WTC11 (cell line): ENCODE measurements around the gene WWP2.

Experiments
- CREB1 ChIP-seq: sonication (generic); formaldehyde crosslinking; IDR thresholded peaks from 2 replicates; pipeline ENCODE4 v1.8.0; 2023; ENCODE audit warnings: mild to moderate bottlenecking, missing genetic modification reagents
- CTCF ChIP-seq: fragments of 200-600 bp; IDR thresholded peaks from 2 replicates; pipeline ENCODE4 v1.8.0; 2022; ENCODE audit warnings: antibody characterized with exemption
- E2F5 ChIP-seq: sonication (generic); formaldehyde crosslinking; IDR thresholded peaks from 2 replicates; pipeline ENCODE4 v1.8.1; 2022; ENCODE audit warnings: mild to moderate bottlenecking, moderate library complexity, missing genetic modification reagents
- ELF4 ChIP-seq: sonication (generic); formaldehyde crosslinking; IDR thresholded peaks from 2 replicates; pipeline ENCODE4 v1.8.1; 2022; ENCODE audit warnings: low read depth, mild to moderate bottlenecking, moderate library complexity, missing genetic modification reagents
- EMX1 ChIP-seq: fragments of 250-450 bp; sonication (Bioruptor Pico); IDR thresholded peaks from 2 replicates; pipeline ENCODE4 v1.8.0; 2021; ENCODE audit warnings: mild to moderate bottlenecking
- ESRRA ChIP-seq: sonication (generic); formaldehyde crosslinking; IDR thresholded peaks from 2 replicates; pipeline ENCODE4 v1.8.1; 2022; ENCODE audit warnings: mild to moderate bottlenecking, missing genetic modification reagents, borderline replicate concordance
- GTF2I ChIP-seq: fragments of 250-450 bp; sonication (Bioruptor Pico); conservative IDR thresholded peaks from 2 replicates; pipeline ENCODE4 v1.4.0; 2021; ENCODE audit warnings: mild to moderate bottlenecking
- IRF2 ChIP-seq: sonication (generic); formaldehyde crosslinking; IDR thresholded peaks from 2 replicates; pipeline ENCODE4 v1.8.0; 2022; ENCODE audit warnings: low read depth, missing genetic modification reagents, borderline replicate concordance
- KAT7 ChIP-seq: sonication (generic); formaldehyde crosslinking; IDR thresholded peaks from 2 replicates; pipeline ENCODE4 v1.8.1; 2023; ENCODE audit warnings: missing genetic modification reagents, mild to moderate bottlenecking, borderline replicate concordance
- MYBL2 ChIP-seq: sonication (generic); formaldehyde crosslinking; IDR thresholded peaks from 2 replicates; pipeline ENCODE4 v1.8.1; 2023; ENCODE audit warnings: mild to moderate bottlenecking, moderate library complexity, missing genetic modification reagents
- STAT6 ChIP-seq: sonication (generic); formaldehyde crosslinking; conservative IDR thresholded peaks from 2 replicates; pipeline ENCODE4 v1.8.1; 2023; ENCODE audit warnings: mild to moderate bottlenecking, low read depth, missing genetic modification reagents, moderate library complexity
- TF ChIP-seq, protein P1 (sequence below): sonication (generic); formaldehyde crosslinking; IDR thresholded peaks from 2 replicates; pipeline ENCODE4 v1.8.1; 2022; ENCODE audit warnings: low read depth, missing genetic modification reagents, borderline replicate concordance

GRCh38 chr16:69860233-69861231 is 98.4 kb downstream of the WWP2 start:
- TF ChIP-seq ELF4 (CRISPR knock-in tag) (no peak), CTCF (no peak), E2F5 (no peak), ESRRA (CRISPR knock-in tag) (no peak), STAT6 (CRISPR knock-in tag) (no peak), MYBL2 (CRISPR knock-in tag) (no peak), GTF2I (CRISPR knock-in tag) (no peak), IRF2 (CRISPR knock-in tag) (no peak), CREB1 (no peak), EMX1 (CRISPR knock-in tag) (no peak), KAT7 (CRISPR knock-in tag) (no peak)
- TF ChIP-seq, protein P1, sequence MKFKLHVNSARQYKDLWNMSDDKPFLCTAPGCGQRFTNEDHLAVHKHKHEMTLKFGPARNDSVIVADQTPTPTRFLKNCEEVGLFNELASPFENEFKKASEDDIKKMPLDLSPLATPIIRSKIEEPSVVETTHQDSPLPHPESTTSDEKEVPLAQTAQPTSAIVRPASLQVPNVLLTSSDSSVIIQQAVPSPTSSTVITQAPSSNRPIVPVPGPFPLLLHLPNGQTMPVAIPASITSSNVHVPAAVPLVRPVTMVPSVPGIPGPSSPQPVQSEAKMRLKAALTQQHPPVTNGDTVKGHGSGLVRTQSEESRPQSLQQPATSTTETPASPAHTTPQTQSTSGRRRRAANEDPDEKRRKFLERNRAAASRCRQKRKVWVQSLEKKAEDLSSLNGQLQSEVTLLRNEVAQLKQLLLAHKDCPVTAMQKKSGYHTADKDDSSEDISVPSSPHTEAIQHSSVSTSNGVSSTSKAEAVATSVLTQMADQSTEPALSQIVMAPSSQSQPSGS (CRISPR knock-in tag) = no peak
